Ovary (tissue), 3 donors: ENCODE results near the gene PATJ.

Experiments used
- POLR2A ChIP-seq: fragments of 450-650 bp; IDR thresholded peaks from one replicate; pipeline ENCODE4 v1.6.1; 2017; ENCODE audit warnings: antibody characterized with exemption, mild to moderate bottlenecking, moderate library complexity
- TF ChIP-seq, protein P1 (sequence below), 3 donors: fragments of 450-650 bp in 2 of 3; fragments of 200-600 bp in 1 of 3; IDR thresholded peaks; one replicate each; pipeline versions ENCODE4 v1.5.1 to v1.8.0; 2016 to 2022; ENCODE audit warnings: antibody characterized with exemption in 3 of 3, mild to moderate bottlenecking in 1 of 3
- donor health status: DM: no; HTN: no; CAD: no.

DNA sequence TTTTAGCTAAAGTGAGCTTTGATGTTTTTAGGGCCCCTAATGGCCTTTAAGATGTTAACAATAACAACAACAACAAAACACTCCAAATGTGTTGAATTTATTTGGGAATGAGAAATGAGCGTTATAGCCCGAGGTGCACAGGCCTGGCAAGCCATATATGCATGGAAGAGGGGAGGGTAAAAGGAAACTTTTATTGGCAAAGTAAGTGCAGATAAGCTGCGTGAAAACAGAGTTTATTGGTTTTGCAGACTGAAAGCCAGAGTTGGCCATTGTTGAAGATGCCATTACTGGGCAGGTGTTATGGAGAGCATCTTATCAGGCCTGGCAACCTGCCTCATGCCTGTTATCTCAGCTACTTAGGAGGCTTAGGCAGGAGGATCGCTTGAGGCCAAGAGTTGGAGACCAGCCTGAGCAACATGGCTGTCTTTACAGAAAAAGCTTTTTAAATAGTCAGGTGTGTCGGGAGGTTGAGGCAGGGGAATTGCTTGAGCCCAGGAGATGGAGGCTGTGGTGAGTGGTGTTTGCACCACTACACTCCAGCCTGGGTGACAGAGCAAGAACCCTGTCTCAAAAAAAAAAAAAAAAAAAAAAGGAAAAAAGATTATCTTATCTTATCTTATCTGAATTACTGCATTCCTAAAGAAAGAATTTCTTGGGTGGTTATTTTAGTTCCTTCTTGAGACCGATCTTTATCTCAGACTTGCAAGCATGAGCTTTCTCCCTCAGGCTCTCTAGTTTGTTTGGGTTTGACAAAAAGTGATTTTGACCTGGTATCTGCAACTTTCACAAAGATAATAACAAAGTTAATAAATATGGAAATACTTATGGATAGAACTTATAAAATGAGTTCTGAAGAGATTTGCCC is 1.7 kb downstream of the PATJ start:
- TF ChIP-seq, protein P1, sequence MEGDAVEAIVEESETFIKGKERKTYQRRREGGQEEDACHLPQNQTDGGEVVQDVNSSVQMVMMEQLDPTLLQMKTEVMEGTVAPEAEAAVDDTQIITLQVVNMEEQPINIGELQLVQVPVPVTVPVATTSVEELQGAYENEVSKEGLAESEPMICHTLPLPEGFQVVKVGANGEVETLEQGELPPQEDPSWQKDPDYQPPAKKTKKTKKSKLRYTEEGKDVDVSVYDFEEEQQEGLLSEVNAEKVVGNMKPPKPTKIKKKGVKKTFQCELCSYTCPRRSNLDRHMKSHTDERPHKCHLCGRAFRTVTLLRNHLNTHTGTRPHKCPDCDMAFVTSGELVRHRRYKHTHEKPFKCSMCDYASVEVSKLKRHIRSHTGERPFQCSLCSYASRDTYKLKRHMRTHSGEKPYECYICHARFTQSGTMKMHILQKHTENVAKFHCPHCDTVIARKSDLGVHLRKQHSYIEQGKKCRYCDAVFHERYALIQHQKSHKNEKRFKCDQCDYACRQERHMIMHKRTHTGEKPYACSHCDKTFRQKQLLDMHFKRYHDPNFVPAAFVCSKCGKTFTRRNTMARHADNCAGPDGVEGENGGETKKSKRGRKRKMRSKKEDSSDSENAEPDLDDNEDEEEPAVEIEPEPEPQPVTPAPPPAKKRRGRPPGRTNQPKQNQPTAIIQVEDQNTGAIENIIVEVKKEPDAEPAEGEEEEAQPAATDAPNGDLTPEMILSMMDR (IDR thresholded peaks at IDR 0.05) = no peak
- TF ChIP-seq POLR2A = no peak
